NOMO-1 treated with dmso at 0.1 percent for 144 hours (cell line): ENCODE results near the gene ABHD15.

Experiments used
- DNase-seq: peaks from one replicate; lab custom pipeline; 2025; ENCODE audit not compliant: unreplicated experiment; lab: John Stamatoyannopoulos, UW

ABHD15 gene

DNA sequence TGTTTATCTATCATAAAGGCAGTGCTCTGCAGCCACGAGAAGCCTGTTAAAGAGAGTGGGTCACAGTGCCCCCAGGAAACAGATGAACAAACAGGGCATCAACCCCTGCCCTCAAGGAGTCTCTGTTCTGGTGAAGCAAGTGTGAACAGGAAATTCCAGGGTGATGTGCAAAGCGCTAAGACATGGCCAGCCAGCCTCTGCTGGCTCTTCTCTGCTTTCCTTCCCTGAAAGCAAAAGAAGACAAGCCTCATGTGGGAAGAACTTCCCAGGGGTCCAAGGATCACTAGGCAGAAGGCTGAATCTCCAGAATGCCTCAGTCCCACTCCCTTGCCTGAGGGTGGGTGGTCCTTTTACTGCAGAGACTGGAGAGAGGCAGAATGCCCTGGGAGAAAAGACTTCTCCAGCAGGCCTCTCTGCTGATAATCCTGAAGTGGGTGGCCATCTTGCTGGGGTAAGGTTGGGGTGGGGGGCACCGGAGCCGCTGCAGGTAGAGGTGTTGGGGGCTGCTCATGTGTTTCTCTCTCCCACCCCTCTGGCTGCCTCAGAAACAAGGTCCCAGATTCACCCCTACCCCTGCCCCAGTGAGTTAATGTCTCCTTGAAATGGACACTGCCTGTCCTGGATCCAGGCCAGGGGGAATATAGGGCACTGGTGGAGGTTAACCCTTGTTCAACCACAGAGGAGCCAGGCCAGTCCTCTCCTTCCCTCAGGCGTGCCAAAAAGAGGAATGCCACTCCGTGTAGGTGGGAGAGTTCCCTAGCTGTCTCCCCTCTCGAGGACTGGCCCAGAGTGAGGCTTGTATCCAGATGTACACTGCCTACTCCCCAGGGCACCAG, 28.5 kb upstream of the ABHD15 start:
- DNase-seq = no peak

DNA sequence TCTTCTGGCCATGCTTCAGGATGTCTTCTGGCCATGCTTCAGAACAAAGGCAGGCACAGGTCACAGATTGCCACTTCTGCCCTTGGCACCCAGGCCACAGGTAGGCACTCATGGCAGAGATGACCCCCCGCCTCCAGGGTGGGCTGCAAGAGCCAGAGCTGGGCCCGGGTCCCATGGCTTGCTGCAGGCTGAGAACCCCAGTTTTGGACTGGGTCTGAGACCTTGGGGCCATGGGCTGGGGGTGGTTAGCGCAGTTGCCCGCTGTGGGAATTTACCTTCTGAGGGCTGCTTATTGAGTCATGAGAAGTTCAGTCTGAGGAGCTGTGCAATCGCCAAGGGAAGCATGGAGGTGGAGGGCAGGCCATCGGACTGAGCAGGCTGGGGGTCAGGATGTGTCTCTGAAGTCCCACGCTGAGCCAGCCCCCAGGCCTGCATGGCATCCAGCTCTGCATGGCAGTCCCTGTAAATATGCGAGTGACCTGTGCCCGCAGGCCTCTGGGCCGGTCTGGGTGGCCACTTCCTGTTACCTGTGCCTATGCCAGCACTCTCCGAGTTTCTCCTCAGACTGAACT, 27.8 kb upstream of the ABHD15 start:
- DNase-seq = no peak

DNA sequence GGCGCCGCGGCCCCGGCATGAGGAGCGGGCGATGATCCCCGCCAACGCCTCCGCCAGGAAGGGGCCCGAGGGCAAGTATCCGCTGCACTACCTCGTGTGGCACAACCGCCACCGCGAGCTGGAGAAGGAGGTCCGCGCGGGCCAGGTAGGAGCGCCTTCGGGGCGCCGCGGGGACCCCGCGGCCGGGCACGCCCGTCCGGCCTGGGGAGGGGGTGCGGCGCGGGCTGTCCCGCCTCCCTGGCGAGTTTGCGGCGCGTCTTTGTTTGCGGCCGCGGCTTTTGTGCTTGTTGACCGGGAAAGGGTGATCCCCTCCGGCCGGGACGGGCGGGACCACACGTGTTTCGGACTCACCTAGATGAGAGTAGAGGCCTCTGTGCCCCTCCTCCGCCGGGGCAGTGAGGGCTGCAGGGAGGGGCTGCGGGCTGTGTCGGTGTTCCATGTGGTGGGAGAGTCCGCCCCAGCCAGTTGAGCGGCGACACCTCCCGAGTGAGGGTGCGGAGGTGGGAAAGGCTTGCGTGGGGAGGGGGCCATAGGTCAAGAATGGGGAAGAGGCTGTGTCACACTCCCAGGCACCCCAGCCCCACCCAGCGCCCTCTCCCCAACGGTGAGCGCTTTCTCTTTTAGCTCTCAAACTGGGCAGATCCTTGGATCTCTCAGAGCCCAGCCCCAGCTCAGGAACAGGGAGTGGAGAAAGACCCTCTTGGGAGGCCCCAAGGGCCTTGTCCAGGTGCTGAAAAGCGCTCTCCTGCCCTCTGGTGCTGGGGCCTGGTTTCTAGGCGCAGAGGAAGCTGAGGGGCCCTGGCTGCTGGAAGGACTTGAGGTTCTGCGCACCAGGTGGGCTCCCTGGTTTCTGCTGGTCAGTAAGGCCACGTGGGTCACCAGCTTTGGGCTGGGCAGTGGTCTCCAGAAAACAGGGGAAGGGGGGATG, 27.0 kb upstream of the ABHD15 start:
- DNase-seq = no peak

DNA sequence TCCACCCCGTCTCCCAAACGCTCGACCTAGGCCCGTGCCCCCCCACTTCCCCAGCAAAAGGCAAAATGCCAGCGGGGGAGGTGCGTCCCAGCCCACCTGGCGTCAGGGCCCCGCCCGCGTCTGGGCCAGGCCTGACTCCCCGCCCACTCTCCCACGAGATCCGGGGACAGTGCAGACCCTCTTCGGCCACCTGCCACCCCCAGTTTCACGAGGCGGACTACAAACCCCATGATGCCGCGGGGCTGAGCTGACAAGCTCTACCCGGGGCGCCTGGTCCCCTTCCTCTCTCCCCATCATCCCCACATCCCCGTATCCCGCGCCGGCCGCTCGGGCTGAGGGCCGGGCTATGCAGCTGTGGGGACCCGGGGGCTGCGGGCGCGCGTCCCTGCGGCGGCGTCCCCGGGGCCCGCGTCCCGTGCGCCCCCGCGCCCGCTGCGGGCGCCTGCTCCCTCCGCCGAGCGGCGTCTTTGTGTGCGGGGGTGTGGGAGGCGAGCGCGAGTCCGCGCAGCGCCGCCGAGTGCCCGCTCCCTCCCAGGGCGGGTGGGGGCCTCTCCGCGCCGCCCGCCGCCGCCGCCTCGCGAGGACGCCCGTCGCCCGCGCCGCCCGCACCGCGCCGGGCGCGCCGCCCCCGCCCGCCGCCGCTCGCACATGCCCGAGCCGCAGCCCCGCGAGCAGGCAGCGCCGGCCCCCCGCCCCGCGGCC, 26.2 kb upstream of the ABHD15 start, which contains the start of gene ANKRD13B:
Gene ANKRD13B, plus strand, starts transcription at position 283 of the 702 bp plus-strand sequence. CDS start 490 bp downstream, outside the sequence.
- DNase-seq = no peak

DNA sequence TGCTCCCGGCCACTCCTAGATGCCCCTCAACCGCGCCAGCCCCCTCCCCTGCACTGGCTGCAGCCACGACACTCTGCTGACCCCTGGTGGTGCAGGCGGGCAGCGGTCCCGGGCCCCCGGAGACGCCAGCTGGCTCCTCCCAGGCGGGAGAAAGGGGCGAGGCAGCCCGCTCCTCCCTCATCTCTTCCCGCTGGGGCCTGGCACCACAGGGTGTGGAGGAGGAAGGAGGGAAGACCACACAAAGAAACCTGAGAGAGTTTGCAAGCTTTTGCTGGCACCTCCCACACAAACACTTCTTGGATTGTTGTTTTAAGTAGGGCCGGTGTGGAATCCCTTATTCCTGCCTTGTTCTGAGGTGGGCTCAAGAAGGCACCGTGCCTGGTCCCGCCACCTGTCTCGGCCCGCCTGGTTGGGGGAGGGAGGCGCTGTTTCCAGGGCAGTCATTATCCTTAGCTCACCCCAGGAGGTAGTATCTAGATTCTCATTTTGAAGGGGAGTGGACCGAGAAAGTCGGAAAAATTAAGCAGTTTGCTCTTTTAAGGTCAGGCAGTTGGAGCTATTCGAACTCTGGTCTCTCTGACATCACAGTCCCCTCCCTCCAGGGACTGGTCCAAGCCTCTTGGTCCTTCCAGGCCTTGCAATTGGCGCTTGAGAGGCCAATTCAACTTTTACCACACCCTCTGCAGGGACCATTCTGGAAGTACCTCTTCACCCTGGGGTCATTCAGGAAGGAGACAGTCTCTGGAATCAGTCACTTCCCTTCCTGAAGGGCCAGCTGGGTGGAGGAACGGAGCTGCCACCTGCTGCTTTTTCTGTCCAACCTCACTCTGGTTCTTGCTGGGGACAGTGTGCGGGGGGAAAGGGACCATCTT, 25.1 kb upstream of the ABHD15 start:
- peak; percentile 57 for DNase-seq

DNA sequence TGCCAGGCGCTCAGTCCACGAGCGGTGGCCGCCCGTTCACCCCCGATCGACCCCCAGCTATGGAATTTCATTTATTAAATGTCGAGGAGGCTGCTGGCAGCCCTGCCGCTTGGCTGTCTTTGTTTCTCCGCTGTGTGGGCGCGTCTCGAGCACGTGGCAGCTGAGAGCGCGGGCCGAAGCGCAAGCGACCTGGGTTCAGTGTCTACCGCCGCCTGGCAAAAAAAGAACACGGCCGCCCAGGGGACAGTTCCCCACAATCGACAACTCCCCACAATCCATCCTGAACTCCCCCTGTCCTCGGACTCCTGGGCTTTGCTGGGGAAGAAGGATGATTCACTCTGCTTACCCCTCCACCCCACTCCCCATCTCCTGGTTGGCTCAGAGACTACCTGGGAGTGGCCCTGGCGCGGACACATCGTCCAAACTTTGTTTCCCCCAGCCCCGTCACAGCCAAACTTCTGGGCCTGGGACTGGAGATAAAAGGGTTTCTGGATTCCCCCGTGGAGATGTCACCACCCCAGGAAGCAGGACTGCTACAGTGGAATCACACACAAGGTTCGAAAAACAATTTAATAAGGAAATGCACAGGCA, 24.4 kb upstream of the ABHD15 start:
- DNase-seq = no peak

DNA sequence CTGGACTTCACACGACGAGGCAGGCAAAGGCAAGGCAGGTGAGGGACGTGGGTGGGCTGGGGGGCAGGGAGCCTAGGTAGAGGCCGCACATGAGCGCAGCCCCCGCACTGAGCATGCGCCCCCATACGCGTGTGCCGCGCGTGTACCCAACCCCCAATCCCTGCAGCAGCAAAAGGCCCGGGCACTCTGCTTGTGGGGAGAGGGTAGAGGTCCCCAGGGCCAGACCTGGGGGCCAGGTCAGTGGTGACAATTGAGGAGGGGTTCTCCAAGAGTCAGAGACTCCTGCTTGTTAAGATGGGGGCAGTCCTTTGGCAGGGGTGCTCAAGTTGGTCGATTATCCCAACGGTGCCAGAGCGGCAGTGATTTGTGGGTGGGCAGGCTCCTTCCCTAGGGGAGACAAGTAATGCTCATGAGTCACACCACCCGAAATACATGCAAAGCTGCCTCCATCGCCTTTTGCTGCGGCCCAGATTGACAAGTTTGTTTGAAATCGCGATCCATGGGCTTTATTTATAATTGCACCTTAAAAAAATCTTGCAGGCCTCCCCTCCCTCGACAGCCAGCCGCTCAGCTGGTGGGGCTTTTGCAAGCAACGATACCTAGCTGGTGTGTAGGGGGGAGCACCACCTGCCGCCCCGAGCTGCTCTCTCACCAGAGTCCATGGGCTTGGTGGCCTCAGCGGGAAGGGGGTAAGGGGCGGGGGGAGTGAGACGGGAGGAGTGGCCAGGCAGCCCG, 23.7 kb upstream of the ABHD15 start:
- DNase-seq = no peak

DNA sequence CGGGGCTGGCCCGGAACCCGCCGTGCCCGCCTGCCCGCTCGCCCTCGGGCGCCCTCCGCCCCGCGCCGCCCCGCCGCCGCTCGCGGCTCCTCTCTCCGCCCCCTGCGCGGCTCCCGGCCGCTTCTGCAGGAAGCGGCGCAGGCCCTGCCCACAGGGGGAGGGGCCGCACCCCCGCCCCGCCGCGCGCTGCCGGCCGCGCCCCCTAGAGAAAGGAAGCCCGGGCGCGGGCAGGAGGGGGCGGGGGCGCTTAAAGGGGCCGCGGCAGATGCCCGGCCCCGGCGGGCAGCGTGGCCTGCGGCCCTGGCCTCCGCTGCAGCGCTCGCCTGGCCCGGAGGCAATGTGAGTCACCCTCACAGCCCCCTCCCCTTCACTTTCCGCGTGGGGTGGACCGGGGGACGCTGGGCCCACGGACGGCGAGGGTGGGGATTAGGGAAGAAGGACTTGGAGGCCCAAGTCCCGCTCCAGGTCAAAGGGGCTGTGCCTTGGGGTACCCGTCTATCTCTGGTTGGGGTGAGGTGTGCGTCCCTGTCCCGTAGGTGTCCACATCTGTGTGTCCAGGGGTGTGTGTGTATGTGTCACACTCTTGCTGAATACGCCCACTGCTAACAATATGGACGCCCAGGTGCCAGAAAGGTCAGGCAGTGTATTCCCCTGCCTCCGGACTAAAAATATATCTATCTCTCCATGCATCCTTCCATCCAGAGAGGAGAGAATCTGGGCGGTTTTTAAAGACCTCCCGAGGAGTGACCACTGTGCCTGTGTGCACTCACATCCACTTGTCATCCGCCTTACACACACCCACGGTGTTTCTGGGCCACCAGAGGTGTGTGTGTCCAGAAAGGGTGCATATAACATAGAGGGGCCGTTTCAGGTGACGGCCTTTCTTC, 22.9 kb upstream of the ABHD15 start, which contains the start of gene GIT1:
Gene GIT1, minus strand, starts transcription at position 125 of the 887 bp plus-strand sequence. CDS start 270 bp downstream, outside the sequence.
- DNase-seq = peak; percentile 87

DNA sequence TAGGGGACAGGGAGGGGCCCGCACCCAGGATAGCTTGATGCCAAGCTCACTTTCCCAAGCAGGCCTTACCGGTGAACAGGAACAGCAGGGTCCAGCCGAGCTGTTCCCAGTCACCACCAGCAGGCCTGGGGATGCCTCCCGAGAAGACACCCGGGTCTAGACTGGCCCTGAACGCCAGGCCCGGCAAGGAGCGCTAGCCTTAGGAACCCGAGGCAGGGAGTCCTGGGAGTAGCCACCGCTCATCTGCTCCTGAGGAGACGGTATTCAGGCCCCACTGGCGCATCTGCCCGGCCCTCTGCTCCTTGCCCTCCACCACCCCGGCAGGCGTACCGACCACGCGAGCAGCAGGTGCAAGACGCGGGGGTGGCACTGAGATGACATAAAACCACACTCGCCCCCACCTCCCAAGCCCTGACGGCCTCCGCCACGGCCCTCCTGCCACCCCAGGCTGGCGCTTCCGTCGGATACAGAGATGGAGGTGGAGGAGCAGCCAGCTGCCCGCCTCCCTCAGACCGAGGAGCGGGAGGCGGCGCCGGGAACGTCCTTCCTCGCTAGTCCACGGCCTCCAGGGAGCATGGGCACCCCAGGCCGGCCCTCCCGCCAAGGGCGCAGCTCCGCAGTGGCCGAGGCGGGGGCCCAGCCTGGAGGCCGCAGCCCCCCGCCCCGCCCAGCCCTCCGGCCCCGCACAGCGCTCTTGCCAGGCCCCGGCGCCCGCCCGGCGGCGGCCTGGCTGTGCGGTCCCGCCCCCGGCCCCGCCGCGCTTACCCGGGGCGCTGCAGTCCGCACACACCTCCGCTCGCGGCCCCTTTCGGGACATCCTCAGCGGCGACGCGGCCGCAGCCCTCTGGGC, 21.9 kb upstream of the ABHD15 start:
- no peak for DNase-seq

DNA sequence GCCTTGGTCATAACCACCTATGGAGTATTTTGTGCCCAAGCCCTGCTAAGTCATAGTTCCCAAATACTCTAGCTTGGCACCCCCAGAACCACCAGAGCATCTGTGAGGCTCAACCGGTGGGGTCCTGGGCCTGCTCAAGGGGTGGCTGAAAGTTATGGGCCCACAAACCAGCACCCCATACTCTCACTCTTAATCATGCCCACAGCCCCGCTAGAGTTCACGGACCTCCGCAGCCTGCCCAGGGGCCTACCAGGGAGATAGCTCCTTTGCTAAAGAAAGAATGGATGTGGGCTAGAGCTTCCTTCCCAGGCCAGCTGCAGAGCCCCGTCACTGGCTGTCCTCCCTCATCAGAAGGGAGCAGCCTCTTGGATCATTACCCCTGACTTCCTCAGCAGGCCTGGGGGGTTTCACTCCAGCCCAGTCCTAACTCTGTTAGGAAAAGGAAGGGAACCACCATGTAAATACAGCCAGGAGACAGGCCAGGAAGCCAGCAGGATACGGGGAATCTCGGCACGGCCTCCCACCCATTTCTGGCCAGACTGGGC, 21.3 kb upstream of the ABHD15 start:
- DNase-seq = no peak

DNA sequence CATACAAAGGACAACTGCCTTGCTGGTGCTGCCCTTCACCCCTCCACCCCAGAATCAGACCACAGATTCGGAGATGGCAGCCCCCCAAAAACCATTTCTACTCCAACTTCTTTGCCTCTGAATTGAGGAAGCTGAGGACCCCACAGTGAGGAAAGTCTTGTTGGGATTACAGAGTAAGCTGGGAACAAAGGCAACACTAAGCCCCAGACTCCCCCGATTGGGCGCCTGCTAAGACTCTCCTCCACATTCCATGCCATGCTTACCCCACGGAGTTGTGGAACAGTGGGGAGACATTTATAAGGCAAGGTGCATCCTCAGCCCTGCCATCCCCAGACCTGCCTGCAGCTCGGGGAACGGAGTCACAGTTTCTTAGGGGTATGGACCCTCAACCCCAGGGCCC, 20.8 kb upstream of the ABHD15 start:
- no peak for DNase-seq

DNA sequence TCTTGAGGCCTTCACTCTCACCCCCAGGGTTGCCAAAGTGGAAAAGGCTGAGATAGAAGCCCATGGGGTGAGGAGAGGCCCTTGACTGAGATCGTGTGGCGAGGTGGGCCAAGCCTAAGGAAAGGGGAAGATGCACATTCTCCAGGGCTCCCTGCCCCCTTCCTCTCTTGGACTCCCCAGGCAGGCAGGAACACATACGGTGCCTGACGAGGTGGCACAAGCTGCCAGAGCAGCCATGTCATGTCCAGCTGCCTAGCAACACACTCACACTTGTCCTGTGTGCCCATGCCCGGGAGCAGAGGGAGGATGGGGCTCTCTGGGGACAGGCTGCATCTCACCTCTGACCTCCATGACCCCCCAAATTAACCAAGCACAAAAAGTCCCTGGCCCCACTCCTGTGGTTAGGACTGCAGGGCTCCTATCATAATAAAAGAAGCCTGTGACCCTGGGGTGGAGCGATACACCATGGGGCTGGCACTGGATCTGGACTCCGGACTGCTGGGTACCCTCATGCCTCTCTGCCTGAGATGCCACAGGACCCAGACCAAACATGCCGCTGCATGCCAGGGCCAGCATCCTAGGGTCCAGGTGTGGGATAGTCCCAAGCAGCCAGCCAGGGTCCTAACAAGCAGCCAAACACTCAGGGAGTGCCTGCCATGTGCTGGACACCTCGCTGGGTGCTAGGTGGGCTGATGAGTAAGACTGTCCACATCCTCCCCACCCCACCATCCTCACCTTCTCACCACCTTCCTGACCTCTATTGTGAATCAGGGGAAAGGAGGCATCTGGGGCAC, 20.0 kb upstream of the ABHD15 start:
- DNase-seq = no peak

DNA sequence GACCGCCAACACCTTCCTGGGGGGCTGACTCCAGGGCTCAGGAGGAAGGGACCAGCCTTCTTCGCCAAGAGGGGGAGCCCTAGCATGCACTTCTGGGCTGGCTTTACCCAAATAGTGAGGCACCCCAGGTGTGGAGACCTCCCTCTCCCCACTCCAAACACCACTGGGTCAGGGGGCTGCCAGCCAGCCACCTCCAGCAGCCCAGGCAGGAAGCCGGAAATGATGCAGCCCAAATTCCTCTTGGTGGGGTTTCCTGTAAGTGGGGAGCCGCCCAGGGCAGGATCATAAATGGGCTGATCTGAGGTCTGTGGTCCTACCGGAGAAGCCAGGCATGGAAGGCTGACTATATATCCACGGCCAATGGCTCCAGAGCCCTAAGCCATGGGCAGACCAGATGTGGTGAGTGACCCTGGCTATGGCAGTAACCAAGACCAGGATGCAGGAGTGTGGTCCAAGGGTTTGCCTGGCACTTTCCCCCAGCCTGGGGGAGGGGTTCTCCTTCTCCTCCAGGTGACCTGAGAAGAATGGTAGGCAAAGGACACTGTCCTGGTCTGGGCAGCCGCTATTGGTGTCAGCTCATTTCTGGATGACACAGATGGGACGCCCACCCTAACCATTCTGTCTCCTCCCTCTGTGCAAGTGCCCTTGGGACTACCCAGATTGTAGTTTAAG, 18.4 kb upstream of the ABHD15 start:
- DNase-seq = no peak

DNA sequence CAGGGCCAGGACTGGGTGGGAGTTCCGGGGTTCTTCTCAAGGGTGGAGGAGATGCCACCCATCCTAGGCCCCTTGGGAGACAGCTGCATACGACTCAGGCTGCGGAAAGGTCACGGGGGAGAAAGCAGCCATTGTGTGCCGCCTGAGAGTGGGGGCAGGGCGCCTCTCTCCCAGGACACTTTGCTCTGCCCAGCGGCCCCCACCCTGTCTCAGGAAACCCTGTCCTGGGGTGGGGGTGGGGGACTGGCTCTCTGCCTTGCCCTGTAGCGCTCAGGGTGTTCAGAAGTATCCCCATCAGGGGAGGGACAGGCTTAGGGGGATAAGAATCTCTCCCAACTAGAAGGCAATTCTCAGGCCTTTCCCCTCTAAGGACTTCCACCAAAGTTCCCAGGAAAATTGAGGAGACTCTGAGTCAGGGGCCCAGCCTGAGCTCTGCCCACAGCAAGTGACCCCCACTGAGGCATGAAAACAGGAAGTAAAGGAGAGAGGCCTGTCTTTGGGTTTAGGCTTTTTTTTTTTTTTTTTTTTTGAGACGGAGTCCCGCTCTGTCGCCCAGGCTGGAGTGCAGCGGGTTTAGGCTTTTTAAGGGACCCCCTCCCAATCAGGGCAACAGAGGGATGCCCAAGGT, 17.7 kb upstream of the ABHD15 start:
- DNase-seq = no peak
